T-helper 22 cell (primary cell): ENCODE data around the gene MLLT6.
A peak's percentile ranks its signal among the peaks of the same experiment; 100 is the strongest.

Source experiments
- DNase-seq: peaks from one replicate; pipeline ENCODE4 v3.0.0-alpha.2; 2020; ENCODE audit warnings: low read depth

Gene MLLT6

DNA sequence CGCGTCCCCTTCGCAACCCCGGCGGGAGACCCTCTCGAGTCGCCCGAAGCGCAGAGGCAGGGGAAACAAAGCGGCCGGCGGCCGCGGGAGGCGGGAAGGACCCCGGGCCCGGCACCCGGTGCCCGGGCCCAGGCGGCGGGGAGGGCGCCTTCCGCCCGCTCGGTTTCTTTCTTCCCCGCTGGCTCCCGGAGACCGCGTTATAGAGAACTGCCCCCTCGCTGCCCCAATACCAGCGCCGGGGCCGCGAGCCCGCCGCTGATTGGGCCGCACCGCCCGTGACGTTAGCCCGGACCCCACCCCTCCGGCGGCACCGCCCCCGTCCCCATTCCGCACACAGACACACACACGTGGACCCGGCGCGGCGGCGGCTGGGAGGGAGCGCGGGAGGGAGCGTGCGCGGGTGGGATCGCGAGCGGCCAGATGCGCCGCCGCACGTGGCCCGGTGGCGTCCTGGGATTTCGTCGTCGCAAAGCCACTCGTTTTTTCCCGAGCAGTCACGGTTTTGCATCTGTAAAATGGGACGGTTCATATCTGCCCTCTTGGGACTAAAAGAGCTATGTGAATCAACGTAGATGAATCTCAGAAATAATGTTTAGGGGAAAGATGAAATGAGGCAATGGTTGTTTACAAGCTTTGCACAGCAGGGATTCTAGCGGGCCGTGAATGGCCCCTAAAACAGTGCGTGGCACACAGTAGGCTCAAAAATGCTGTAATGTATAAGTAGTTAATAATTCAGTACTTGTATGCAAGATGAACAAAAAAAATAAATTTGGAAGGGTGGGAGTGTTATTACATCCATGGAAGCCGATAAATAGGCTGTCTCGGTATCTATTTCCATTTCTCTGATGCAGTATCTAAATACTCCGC lies 30.1 kb upstream of the MLLT6 start, which contains the start of gene EPOP:
EPOP (minus strand) TSS at position 209 of the 867 bp plus-strand sequence. CDS start 462 bp downstream, outside the sequence.
- peak; percentile 73 for DNase-seq

DNA sequence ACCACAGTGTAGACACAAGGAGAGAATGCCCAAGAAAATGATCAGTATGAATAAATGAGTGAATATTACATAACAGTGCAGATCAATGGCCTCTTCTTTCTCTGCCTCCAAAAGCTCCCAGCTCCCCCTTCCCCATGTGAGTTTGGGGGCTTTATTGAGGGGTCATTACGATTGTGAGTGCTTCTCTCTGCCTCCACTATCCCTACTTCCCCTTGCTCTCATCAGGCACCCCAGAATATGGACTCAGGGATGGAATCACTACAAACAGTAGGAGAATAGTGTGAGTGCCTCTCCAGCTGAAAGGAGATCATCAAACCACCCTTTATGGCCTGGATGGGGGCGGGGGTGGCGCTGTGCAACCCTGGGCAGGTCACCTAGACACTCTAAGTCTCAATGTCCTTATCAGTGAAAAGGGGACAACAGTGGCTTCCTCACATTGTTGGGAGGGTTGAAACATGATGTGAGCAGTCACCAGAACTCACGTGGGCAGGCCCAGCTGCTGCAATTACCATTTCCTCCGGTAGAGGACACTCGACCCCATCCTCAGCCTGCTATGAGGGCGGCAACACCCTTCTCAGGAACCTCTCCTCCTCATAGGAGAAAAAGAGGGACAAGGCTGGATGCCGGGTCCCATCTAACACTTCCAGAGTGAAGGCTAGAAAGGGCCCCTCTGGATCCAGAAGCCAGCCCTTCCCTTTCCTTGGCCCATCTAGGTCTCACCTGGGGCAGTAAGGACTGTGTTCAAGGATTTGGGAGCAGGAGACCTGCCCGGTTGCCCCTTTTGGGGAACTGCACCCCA lies 28.2 kb upstream of the MLLT6 start:
- DNase-seq = peak; percentile 32

DNA sequence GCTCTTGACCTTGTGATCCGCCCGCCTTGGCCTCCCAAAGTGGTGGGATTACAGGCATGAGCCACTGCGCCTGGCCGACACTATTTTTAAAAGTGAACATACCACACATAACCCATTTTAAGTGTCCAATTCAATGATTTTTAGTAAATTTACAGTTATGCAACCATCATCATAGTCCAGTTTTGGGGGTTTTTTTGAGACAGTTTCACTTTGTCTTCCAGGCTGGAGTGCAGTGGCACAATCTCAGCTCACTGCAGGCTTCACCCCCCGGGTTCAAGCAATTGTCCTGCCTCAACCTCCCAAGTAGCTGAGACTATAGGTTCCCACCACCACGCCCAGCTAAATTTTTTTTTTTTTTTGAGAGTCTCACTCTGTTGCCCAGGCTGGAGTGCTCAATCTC lies 27.3 kb upstream of the MLLT6 start:
- no peak for DNase-seq

DNA sequence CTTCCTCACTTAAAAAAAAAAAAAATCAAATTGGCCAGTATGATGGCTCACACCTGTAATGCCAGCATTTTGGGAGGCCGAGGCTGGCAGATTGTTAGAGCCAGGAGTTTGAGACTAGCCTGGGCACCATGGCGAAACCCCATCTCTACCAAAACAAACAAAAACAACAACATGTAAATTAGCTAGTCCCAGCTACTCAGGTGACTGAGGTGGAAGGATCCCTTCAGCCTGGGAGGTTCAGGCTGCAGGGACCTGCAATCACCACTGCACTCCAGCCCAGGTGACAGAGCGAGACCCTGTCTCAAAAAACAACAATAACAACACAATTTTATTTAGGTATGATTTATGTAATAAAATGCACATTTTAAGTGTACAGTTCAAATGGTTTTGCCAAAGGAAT lies 24.0 kb upstream of the MLLT6 start:
- no peak for DNase-seq

DNA sequence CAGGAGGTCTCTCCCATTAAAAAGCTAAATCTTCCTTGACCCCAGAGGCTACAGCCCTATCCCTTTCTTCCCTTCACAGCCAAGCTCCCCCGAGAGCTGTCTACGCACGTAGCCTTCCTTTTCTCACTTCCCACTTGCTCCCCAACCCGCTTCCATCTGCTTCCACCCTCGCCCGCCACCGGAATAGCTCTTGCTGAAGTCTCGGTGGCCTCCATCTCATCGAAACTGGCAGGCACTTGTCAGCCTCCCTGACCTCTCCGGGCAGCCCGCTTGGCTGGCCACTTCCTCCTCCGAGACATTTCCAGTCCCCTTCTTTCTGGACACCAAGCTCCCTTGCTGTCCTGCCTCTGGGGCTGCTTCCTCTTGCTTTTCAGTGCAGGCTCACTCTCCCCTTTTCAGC lies 19.6 kb upstream of the MLLT6 start:
- DNase-seq = no peak

DNA sequence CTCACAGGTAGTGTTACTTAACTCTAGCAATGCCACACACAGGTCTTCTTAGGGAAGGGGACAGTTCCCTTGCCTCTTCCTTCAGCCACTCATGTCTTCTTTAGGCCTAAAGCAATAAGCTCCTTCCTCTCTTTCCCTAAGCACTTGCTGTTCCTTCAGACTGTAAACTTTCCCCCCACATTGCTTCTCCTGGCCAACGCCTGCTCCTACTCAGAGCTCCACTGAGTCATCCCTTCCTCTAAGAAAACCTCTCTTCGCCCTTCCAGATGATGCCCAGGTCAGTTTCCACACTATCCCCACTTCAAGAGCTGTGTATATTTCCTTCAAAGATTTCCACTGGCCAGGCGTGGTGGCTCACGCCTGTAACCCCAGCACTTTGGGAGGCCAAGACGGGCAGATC lies 17.8 kb upstream of the MLLT6 start:
- DNase-seq = no peak

DNA sequence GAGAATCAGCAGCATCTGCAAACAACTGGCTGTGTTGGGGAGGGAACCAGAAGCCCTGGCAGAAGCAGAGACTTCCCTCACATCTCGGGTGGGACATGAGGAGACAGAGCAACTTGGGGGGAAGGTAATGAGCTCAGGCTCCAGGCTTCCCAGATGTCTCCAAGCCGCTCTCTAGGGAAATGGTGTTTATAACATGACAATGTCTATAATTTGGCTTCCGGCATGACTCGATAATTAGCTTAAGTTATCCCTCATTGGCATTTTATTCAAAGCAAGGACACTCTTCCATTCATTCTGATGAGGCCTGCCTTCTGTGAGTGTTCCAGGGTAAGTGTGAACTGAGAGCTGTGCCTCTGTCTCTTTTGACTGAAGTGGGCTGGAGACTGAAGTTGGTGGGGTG lies 14.7 kb upstream of the MLLT6 start:
- DNase-seq = no peak

DNA sequence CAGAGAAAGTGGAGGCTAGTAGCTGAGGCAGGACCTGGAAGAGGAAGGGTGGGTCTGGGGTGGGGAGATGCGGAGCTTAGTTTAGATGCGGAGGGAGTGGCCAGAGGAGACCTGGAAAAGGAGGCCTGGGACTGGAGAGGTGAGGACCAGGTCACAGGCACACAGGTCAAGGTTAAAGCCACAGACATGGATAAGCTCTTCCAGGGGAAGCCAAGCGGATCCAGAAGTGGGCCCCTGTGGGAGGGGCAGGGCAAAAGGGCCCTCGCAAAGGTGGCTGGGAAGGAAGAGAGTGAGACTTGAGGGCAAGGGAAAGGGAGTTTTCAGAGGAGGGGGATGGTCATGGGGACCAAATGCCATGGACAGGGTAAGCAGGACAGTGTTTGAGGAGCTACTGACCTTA lies 13.9 kb upstream of the MLLT6 start:
- no peak for DNase-seq

DNA sequence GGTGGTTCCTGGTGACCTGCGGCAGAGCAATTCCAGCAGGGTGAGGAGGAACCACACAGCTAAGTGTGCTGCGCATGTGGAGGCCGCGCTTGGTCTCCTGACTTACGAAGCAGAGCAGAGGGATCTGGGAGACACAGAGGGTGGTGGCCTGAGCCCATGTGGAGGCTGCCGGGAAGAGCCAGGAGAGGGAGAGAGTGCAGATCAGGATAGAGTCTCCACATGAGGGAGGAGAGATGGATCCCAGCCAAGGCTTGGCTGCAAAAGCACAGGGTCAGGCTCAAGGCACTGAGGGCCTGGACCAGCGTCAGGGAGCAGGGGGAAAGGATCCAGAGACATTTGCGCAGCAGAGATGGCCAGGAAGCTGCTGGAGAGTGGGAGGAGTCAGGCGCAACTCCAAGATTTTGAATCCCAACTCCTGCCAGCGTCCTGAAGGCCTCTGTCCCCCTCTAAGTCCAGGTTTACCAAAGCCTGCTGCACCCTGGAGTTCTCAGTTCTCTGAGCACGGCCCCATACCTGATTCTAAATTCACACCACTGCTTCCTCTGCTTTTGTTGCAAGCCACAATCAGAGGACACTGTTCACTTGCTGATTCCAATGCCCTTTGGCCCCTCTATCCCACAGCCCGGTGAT lies 11.3 kb upstream of the MLLT6 start:
- no peak for DNase-seq

DNA sequence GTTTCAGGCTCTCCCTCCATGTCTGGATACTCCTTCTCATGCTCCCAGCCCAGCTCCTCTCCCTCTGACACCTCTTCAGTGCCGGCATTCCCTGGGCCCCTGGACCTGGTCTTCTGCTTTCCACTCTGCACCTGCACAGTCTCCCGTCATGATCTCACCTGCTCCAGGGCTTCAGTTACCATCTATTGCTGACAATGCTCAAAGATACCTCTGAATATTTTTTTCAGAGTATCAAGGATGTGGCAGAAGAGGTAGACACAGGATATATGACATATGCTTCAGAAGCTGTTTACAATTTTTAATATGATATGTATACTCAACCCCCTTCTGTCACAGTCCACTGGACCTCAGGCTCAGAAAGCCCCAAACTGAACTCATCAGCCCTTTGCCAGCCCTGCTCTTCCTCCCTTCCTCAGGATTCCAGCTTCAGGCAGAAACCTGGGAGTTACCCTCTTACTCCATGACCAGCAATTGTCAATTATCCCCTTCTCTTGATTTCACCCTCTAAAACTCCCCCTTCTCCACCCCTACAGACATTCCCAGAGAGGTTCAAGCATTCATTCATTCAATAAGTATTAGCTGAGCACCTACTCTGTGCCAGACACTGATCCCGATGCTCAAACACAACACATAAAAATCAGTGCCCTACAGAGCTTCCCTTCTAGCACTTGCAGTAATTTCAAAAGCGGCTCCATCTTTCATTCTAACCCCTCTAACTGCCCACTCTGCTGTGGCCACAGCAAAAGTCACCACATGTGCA lies 7.8 kb upstream of the MLLT6 start:
- no peak for DNase-seq

DNA sequence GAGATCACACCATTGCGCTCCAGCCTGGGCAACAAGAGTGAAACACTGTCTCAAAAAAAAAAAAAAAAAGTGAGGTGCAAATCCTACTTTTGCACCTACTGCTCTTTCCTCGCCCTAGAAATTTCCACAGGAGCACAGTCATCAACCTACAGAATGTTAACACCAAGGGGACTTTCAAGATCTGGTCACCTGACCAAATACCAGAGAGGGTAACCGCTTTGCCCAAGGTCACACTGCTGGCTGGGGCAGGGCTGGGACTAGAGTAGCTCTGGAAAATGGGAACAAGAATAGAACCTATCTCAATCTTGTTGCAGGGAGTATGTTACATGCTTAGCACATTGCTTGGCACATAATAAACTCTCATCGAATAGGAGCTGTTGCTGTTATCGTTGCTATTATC lies 6.3 kb upstream of the MLLT6 start:
- no peak for DNase-seq

DNA sequence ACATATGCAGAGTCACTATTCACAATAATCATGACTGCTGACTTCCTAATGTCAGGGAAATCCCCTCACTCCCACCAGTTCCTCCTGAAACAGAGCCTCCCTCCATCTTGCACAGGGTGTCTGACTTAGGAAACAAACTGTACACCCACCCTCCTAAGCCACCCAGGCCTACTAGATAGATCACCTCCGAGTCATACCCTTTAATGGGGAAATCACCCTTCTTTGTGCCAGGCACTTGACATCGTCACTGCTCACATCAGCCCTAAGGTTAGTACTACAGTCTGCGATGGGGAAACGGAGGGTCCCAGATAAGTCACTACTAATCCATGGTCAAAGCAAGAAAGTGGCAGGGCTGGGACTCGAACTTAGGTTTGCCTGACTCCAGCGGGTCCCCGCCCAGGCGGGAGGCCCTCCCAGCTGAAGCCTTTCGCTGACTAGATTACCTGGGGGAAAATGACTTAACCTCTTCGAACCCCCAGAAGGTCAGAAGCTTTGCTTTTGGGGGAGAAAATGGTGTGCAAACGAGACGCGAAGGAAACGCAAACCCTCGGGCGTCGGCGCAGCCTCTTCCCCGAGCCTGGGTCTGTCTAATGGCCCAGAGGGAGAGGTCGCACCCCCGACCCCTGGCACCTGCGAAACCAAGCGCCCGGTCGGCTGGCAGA lies 3.4 kb upstream of the MLLT6 start:
- peak; percentile 67 for DNase-seq

DNA sequence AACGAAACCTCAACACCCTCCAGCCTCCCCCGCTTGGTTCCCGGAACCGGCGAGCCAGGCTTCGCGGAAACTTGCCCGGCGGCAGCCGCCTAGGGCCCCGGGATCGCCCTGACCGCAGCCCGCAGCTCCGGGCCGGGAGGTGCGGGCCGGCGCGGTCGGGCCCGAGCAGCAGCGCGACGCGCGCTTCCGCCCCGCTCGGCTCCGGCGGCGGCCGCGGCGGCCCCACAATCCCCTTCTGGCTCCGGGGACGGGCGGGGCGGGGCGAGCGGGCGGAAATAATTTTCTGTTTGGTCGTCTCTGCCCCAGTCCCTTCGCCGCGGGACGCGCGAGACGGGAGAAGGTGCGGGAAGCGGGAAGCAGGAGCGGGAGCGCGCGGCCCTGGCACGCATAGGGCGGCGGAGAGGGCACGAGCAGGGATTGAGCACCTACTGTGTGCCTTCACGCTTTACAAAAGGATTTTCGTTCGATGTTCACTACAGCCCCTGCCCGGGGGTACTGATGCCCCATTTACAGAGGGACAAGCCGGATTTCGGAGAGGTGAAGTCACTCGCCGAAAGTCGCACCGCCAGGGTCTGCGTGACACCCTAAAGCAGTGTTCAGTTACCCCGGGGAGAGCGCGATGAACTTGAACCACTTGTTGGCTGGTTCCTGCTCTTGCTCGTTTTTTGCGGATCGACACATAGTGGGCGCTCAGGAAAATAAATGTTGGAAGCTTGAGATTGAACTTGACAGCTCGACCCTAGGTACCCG lies 2.7 kb upstream of the MLLT6 start:
- peak; percentile 77 for DNase-seq

DNA sequence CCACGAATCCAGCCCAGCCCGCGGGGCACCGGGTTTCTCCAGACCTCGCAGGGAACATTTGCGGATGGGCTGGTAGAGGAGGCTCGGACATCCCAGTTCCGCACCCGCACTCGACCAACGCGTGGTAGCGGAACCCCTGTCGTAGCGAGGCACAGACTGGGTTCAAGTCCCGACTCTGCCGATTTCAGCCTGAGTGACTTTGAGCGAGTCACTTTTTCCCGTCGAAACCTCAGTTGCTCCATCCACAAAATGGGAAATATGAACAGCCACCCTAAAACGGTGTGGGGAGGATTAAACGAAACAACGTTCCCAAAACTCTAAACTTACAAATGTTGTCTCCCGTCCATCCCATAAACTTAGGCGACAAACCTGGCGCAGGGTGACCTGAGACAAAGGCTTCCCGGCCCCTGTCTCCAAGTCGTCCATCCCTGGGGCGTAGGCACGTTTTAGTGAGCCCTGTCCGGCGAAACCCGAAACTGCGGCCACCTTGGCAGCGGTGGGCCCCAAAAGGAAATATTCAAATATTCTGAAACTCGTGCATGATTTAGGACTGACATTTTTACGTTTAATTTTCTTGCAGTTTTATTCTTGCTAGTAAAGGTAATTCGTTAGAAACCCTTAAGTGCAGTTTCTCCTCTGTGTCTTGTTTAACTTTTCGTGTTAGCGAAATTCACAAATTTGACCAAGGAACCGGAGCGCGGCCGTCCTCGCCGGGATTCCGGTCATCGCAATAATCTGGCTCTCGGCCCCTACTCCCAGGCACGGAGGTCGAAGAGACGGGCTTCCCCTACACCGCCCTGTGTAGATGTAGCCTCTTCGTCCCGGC lies 1.9 kb upstream of the MLLT6 start:
- no peak for DNase-seq

DNA sequence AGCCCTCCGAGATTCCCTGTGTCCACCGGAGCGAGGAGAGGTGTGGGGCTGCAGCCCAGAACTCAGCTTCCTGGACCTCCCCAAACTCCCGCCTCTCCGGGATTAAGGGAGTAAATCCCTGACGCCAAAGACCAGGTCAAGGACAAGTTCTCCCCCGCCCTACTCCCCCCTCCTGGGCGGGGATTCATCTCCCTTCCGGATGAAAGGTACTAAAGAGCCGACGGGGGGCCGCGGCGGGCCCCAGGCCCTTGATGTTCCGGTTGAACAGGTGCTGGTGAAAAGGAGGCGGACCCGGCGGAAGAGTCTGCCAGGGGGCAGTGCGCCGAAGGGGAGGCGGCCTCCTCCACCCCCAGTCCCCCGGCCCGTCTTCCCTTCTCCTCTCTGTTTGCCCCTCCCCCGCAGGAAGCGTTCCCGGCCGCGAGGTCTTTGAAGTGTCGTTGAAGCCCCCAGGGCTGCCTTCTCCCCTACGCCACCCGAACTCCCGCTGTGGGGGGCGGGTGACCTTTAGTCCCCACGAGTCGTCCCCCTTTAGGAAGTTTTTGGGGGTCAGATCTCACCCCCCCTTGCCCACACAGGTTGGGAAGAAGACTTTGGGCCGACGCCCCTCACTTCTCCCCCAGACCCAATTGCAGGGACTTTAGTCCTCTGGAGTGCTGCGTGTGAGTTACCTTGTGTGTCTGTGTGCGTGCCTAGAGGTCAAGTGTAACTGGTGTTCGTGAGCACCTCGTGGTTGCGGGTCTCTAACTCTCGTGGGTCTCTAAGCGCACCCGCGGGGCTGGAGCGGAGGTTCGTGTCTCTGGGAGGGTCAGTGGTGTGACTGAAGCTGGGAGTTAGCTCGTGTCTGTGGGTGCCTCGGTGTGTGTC lies 1.1 kb upstream of the MLLT6 start:
- peak; percentile 60 for DNase-seq

DNA sequence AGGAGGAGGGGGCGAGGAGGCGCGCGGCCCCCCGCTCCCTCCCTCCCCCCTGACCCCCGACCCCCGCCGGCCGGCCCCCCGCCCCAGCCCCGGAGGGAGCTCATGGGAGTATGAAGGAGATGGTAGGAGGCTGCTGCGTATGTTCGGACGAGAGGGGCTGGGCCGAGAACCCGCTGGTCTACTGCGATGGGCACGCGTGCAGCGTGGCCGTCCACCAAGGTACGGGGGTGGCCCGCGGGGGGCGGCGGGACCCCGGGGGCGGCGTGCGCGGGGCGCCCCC lies 390 bp downstream of the MLLT6 start:
- DNase-seq = no peak

DNA sequence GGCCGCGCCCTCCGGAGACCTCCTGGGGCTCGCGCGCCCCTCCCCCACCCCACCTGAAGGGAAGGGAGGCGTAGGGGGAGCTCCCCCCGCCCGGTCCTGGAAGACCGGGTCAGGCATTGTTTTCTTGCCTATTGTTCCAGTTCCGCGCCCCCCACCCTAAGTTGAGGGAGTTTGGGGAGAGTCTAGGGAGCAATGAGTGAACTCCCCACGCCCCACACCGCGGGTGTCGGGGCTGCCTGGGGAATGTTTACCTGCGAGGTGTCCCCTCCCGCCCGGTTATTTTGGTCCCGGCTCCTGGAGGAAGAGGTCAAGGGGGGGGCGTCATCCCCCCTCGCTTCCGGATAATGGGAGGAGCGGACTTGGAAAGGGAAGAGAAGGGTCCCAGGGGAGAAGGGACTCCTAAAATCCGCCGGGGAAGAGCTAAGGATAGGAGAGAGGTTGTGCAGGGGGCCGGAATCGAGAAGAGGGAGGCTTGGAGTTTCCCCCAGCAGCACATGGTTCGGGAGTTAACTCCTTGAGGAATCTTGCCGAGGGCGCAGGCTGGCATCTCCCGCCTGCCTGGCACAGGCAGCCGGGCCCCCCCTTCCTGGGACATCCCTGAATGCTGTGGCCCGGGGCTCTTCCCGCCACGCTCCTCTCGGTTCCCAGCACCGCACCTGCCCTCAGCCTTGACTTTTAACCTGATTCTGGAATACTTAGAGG lies 881 bp downstream of the MLLT6 start:
- no peak for DNase-seq

DNA sequence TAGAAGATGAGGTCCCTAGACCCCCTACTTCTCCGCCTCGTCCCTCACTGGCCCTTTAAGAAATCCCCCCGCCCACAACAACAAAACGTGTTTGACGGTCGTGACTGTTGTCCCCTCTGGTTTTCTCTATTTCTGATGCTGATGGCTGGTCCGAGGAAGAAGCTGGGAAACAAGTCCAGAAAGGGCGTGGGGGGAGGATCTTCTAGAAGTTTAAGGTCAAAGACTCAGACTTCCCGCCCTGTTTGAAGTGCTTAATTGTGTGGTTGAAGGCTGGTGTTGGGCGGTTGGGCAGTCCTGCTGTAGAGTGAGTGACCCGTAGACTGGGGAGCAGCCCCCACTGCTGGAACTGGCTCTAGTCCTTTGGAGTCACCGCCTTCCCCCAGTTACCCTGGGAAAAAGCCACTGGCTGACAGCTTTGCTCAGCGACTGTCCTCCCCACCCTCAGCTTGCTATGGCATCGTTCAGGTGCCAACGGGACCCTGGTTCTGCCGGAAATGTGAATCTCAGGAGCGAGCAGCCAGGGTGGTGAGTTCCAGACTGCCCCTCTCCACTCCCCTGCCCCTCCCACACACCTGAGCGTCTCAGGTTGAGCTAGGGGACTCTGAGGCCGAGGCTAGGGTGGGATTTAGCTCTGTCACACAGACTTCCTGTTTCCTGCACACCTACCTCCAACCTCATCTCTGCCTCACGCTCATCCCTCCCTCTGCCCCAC lies 1.6 kb downstream of the MLLT6 start:
- DNase-seq = peak; percentile 21
